Retina (tissue), 1 donor: ENCODE data around the gene C4orf50.
A peak's percentile ranks its signal among the peaks of the same experiment; 100 is the strongest.

ENCODE experiments used
- DNase-seq: peaks from one replicate; pipeline ENCODE4 v3.0.0-alpha.2; 2016

Gene C4orf50

GRCh38 chr4:5917672-5918071 is 100.6 kb downstream of the C4orf50 start:
- no peak for DNase-seq

GRCh38 chr4:5916229-5916628 is 102.0 kb downstream of the C4orf50 start:
- no peak for DNase-seq

GRCh38 chr4:5913454-5913853 is 104.8 kb downstream of the C4orf50 start:
- DNase-seq: no peak

GRCh38 chr4:5912614-5913019 is 105.6 kb downstream of the C4orf50 start:
- no peak for DNase-seq

GRCh38 chr4:5908876-5909427 is 109.3 kb downstream of the C4orf50 start:
- DNase-seq: no peak

GRCh38 chr4:5906191-5906590 is 112.0 kb downstream of the C4orf50 start:
- no peak for DNase-seq

GRCh38 chr4:5905714-5906113 is 112.5 kb downstream of the C4orf50 start:
- DNase-seq: no peak

GRCh38 chr4:5900844-5901243 is 117.4 kb downstream of the C4orf50 start:
- DNase-seq: no peak

GRCh38 chr4:5899881-5900280 is 118.3 kb downstream of the C4orf50 start:
- DNase-seq: no peak

- no peak for DNase-seq
Measured at GRCh38 chr4:5899396-5899795, 118.8 kb downstream of the C4orf50 start.

- no peak for DNase-seq
Measured at GRCh38 chr4:5897674-5898073, 120.6 kb downstream of the C4orf50 start.

- DNase-seq: no peak
Measured at GRCh38 chr4:5895287-5895686, 122.9 kb downstream of the C4orf50 start.

- no peak for DNase-seq
Measured at GRCh38 chr4:5894266-5894665, 124.0 kb downstream of the C4orf50 start.

GRCh38 chr4:5893591-5893990 is 124.6 kb downstream of the C4orf50 start:
- DNase-seq: no peak

GRCh38 chr4:5893004-5893580 is 125.1 kb downstream of the C4orf50 start, which contains the start of gene CRMP1:
Gene CRMP1 (minus strand): TSS chr4:5893086. CDS start chr4:5892969, 117 bp downstream.
- DNase-seq: peak; percentile 80

- DNase-seq: peak; percentile 32
Measured at GRCh38 chr4:5892323-5893003, 125.8 kb downstream of the C4orf50 start.

GRCh38 chr4:5891563-5892322 is 126.5 kb downstream of the C4orf50 start:
- peak; percentile 69 for DNase-seq

- DNase-seq: peak; percentile 90
Measured at GRCh38 chr4:5890063-5890727, 128.0 kb downstream of the C4orf50 start.

- no peak for DNase-seq
Measured at GRCh38 chr4:5889002-5889696, 129.1 kb downstream of the C4orf50 start.

- peak; percentile 78 for DNase-seq
Measured at GRCh38 chr4:5888222-5889001, 129.8 kb downstream of the C4orf50 start.
